Stimulated activated naive CD4-positive, alpha-beta T cell treated with Interleukin-2 at 50 U/mL for 16 hours (primary cell): Measurements from ENCODE around the gene R3HCC1L.

Experiments used
- DNase-seq: peaks from one replicate; lab custom pipeline; 2025; lab: John Stamatoyannopoulos, UW

R3HCC1L gene

DNA sequence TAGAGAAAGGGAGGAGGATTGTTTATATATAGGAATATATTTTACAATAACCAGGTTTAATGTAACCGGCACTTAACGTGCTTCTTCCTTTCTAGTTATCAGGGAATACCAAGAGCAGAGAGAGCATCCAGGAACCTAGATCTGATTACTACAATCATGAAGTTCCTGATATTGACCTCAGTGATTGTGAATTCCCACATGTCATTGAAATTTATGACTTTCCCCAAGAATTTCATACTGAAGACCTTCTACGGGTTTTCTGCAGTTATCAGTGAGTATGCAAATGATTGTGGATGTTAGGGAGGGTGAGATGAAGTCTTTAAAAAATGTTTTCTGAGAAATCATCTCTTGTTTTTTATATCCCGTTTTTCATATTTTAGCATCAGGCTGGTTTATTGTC is 97.0 kb downstream of the R3HCC1L start:
- no peak for DNase-seq

DNA sequence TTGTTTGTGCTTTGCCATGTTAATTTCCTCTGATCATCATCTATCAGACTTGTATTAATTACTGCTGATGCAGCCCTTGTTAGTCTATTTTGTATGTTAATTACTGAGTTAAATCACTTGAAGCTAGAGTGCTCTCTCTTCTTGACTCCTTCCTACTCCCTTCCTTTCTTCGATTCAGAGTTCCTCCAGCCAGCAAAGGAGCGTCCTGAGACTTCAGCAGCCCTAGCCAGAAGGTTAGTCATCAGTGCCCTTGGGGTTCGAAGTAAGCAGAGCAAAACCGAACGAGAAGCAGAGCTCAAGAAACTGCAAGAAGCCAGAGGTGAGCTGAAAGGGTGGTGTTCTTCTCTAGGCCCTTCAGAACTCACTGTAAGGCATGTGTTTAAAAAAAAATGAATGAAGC is 101.4 kb downstream of the R3HCC1L start:
- DNase-seq = no peak

DNA sequence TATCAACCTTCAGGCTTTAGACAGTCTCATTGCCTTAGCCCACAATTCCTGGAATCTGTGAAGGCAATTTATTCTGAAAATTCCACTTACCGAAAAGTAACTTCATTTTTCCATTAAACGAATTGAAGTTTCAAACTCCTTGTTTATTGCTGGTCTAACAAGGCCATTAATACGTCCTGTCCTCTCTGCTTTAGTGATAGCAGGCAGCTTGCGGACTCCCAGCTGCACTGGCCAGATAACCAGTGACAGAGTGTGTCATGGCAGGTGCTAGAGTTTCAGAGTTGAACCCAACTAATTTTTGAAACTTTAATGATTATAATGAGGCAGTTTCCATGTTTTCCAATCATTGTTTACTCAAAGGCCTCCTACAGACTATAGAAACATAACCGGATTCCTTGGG is 102.4 kb downstream of the R3HCC1L start:
- DNase-seq = no peak

- DNase-seq = no peak
Observed at GRCh38 chr10:98238391-98238790, 103.9 kb downstream of the R3HCC1L start.

GRCh38 chr10:98240524-98240923 is 106.1 kb downstream of the R3HCC1L start:
- DNase-seq = no peak

DNA sequence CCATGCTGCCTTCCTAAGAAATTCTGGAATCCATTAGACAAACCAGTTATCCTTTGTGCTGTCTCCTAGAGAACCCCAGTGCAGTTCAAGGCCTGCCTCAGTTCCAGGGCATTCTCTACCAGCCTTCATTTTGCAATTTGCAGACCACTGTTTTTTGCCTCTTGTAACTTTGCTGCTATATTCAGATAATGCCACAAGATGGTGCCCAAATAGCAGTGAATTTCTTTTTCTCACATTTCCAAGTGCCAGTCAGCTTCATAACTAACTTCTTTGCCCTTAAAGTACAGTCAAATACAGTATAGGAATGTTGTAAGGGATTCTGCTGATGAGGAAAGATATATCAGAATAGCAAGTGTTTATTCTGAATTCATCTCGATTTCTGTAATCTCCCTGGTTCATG is 108.4 kb downstream of the R3HCC1L start:
- DNase-seq = no peak

GRCh38 chr10:98244141-98244540 is 109.7 kb downstream of the R3HCC1L start:
- no peak for DNase-seq

GRCh38 chr10:98244586-98244985 is 110.1 kb downstream of the R3HCC1L start:
- DNase-seq = no peak

DNA sequence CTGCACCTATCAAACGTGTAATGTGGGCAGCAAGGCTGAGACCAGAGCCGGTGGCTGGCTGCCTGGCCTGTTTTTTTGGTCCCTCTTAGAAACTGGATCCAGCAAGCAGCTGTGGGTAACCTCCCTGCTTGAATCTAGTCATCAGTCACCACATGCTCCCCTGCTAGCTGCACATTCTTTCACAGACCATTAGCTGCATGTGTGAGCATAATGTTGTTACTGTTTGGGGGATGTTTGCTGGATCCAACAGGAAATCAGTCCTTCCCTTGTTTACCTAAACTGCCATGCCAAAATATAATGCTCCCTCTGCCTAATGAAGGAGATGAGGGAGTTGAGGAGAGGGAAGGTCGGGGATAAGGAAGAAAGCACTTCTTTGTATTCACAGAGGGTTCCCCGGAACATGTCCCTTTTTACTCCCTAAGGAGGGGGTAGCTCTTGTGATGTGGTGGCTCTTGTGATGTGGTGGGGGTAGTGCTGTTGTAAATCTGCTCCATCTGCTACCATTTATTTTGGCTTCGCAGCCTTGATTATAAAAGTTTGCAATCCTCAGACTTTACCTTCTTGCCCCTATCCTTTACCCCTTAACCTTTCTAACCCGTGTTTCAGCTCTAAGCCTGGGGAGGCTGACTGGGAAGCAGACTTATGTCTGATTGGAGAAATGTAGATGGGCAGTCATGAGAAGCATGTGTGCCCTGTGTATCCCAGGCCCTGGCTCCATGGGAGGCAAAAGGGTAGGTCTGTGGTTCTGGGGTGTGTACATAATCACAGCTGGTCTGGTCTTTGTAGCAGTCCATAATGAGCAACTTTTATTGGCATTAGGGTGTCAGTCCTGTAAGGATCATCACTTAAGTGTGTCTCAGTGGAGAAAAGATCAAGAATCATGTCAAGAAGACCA is 112.7 kb downstream of the R3HCC1L start:
- no peak for DNase-seq

DNA sequence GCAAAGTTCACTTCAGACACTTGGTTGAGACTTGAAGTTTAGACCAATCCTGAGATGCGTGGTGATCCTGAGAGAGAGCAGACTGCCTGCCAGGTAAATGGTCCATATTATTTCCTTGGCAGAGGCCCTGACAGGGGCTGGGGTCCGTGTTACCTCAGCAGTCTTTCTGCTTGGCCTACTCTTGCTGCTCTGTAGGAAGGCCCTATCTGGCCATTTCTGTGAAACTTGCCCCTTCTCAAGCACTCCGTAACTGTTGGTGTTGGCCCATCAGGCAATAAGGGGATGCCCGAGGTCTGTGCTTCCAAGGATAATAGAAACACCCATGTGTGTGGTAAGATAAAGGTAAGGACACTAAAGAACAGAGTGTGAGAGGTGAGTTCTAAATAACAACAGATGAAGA is 113.6 kb downstream of the R3HCC1L start:
- no peak for DNase-seq

GRCh38 chr10:98249134-98249533 is 114.7 kb downstream of the R3HCC1L start:
- no peak for DNase-seq

- DNase-seq = no peak
Observed at GRCh38 chr10:98251399-98251798, 116.9 kb downstream of the R3HCC1L start.

GRCh38 chr10:98252464-98252863 is 118.0 kb downstream of the R3HCC1L start:
- no peak for DNase-seq

- DNase-seq = no peak
Observed at GRCh38 chr10:98253499-98253898, 119.0 kb downstream of the R3HCC1L start.

- DNase-seq = no peak
Observed at GRCh38 chr10:98254234-98254974, 119.9 kb downstream of the R3HCC1L start.

DNA sequence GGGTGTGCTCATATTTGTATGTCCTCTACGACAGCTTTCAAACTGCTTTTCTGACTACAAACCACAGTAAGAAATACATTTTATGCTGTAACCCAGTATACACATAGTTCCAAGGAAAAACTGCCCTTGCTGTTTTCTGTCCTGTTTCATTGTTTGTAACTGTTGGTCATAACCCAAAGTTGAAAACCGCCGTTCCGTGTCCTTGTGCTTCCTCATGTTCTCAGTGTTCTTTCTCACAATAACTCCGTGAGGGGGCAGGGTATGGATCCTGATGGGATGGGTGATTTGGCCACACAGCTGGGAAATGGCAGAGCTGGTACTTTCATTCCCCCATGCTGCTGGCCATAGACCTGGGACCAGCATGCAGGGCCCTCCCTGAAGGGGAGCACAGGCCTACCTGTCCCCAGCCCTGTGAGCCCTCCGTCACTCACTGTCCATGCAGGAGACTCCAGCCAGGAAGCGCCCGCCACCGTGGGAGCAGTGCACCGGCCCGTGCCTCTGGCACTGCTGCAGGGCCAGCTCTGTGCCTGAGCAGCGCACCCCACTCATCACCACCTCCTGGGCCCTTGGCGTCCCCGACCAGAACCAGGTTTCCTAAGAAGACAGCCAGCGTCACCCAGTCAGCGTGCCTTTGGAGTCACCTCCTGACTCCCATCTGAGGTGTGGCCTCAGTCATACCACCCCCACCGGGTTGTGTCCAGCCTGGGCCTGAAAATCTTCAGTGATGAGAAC is 120.9 kb downstream of the R3HCC1L start:
- DNase-seq = no peak

- DNase-seq = no peak
Observed at GRCh38 chr10:98256692-98257091, 122.2 kb downstream of the R3HCC1L start.

DNA sequence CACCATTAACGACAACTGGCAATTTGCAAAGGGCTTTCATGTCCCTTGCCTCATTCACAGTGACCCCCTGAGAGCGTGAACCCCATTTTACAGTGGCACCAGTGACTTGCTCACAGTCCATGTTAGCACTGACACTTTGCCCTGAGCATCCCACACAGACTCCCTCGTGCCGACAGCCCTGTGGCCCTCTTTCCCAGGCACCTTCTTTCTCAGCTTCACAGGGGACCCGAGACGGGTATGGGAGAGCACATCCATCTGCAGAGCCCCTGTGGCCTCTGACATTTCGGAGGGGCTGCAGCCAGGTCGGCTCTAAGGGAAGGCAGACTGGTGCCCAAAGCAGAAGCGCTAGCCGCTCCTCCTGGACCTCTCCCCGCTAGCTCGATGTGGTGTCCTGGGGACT is 122.7 kb downstream of the R3HCC1L start:
- no peak for DNase-seq

GRCh38 chr10:98257961-98258360 is 123.5 kb downstream of the R3HCC1L start:
- no peak for DNase-seq

GRCh38 chr10:98258683-98259454 is 124.4 kb downstream of the R3HCC1L start:
- no peak for DNase-seq

DNA sequence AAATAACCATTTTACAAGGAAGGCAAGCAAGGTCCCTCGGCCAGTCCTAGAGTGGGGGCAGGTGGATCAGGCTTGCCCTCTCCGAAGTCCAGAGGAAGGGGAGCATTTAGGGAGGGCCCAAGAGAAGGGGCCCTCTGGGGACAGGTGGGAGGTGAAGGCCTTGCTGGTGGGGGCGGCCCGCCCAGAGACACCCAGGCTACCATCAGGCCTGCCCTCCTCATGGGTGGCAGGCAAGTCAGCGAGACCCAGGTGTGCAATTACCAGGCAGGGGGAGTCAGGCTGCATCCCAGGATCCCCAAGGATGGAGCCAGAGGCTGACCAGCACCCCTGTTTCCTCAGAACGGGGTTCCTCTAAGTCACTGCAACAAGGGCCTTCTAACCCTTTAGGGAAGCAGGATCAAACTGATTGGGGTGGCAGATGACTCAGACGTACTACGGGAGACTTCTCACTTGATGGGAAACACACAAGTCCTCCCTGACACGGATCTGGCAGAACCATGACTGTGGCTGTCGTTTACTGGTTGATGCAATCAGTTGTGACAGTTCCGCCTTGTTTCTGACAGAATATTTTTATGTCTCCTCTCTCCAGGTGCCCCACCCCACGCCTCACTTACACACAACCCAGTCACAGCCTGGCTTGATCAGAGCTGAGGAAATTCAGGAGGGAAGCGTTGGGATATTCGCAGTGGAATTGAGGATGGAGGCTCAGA is 125.3 kb downstream of the R3HCC1L start:
- no peak for DNase-seq
